DND-41 (cell line): ENCODE results near the gene HES4.

ENCODE experiments used
- ATAC-seq: fragments of 200-7000 bp; cut with Tn5 transposase; 3 replicates; pipeline ENCODE4 v1.9.1; 2021; ENCODE audit warnings: low read depth; ENCODE audit not compliant: insufficient read depth
- DNase-seq: peaks from one replicate; pipeline ENCODE4 v3.0.0-alpha.2; 2020
- H2AFZ ChIP-seq: 2 replicates; pipeline ENCODE4 v1.6.0; 2012; ENCODE audit warnings: low read depth, low read length
- H3K27ac ChIP-seq: 2 replicates; pipeline ENCODE4 v1.5.1; 2012; ENCODE audit warnings: low read length, inconsistent platforms
- H3K27me3 ChIP-seq: fragments of 200-600 bp; sonication (generic); 2 replicates; pipeline ENCODE4 v1.6.0; 2012; ENCODE audit warnings: low read length, mild to moderate bottlenecking, inconsistent platforms; ENCODE audit not compliant: insufficient read depth, poor library complexity
- H3K36me3 ChIP-seq: 2 replicates; pipeline ENCODE4 v1.5.1; 2012; ENCODE audit warnings: low read length, inconsistent platforms; ENCODE audit not compliant: insufficient read depth
- H3K4me1 ChIP-seq: 2 replicates; pipeline ENCODE4 v1.5.1; 2012; ENCODE audit warnings: mild to moderate bottlenecking, low read length; ENCODE audit not compliant: insufficient read depth
- H3K4me2 ChIP-seq: 2 replicates; pipeline ENCODE4 v1.6.0; 2012; ENCODE audit warnings: mild to moderate bottlenecking, moderate library complexity, low read length, inconsistent platforms; ENCODE audit not compliant: insufficient read depth
- H3K4me3 ChIP-seq, 2 experiments: fragments of 200-600 bp in 1 of 2; shearing (Covaris generic) in 1 of 2; 2 replicates each; pipeline ENCODE4 v1.5.1; 2012 to 2016; ENCODE audit warnings: inconsistent platforms in 2 of 2, low read length in 2 of 2, mild to moderate bottlenecking in 2 of 2, low read depth in 1 of 2, moderate library complexity in 1 of 2
- H3K79me2 ChIP-seq: 2 replicates; pipeline ENCODE4 v1.6.0; 2012; ENCODE audit warnings: low read length, inconsistent platforms; ENCODE audit not compliant: insufficient read depth
- H3K9ac ChIP-seq: 2 replicates; pipeline ENCODE4 v1.6.0; 2012; ENCODE audit warnings: low read depth, mild to moderate bottlenecking, inconsistent platforms, low read length, moderate library complexity
- H3K9me3 ChIP-seq: 2 replicates; pipeline ENCODE4 v1.5.1; 2012; ENCODE audit warnings: low read length, moderate library complexity, mild to moderate bottlenecking, inconsistent platforms; ENCODE audit not compliant: insufficient read depth, severe bottlenecking
- H4K20me1 ChIP-seq: 2 replicates; pipeline ENCODE4 v1.6.0; 2012; ENCODE audit warnings: low read length; ENCODE audit not compliant: insufficient read depth
- CTCF ChIP-seq: IDR thresholded peaks from 2 replicates; pipeline ENCODE4 v1.5.1; 2012; ENCODE audit warnings: borderline replicate concordance, low read length, moderate library complexity, mild to moderate bottlenecking; ENCODE audit not compliant: poor library complexity, severe bottlenecking; ENCODE audit errors: extremely low read depth
- EZH2 ChIP-seq: IDR thresholded peaks from 3 replicates; pipeline ENCODE4 v1.6.1; 2012; ENCODE audit warnings: borderline replicate concordance, low read depth, mild to moderate bottlenecking, moderate library complexity, low read length, inconsistent platforms; ENCODE audit not compliant: severe bottlenecking

The HES4 gene

GRCh38 chr1:1037366-1038327, 37.8 kb upstream of the HES4 start:
- peaks cover 21% of the 10 kb centered on the region for H3K27me3 ChIP-seq
- DNase-seq = no peak
- no peaks in the 10 kb centered on the region for H3K36me3 ChIP-seq
- H3K9ac ChIP-seq = no peak overlapping the region
- H3K4me2 ChIP-seq = no peak overlapping the region
- H3K4me1 ChIP-seq = peaks cover 24% of the 10 kb centered on the region
- no peak for ATAC-seq
- H2AFZ ChIP-seq = no peak overlapping the region
- H3K27ac ChIP-seq = no peak overlapping the region
- H3K4me3 ChIP-seq = no peak overlapping the region
- H4K20me1 ChIP-seq = peaks cover 73% of the 10 kb centered on the region
- no peaks in the 10 kb centered on the region for H3K79me2 ChIP-seq
- no peaks in the 10 kb centered on the region for H3K9me3 ChIP-seq
- TF ChIP-seq EZH2 (no peak), CTCF (no peak)

GRCh38 chr1:1035291-1035943, 35.5 kb upstream of the HES4 start:
- Histone ChIP-seq H3K9ac (no peak overlapping the region), H3K4me2 (no peak overlapping the region), H3K79me2 (no peaks in the 10 kb centered on the region), H3K9me3 (no peaks in the 10 kb centered on the region), H3K27me3 (peaks cover 19% of the 10 kb centered on the region), H3K36me3 (no peaks in the 10 kb centered on the region), H3K27ac (no peak overlapping the region), H3K4me1 (peaks cover 22% of the 10 kb centered on the region), H3K4me3 (no peak overlapping the region), H4K20me1 (peaks cover 78% of the 10 kb centered on the region), H2AFZ (no peak overlapping the region)
- TF ChIP-seq CTCF (no peak), EZH2 (no peak)
- DNase-seq (no peak), ATAC-seq (no peak)

GRCh38 chr1:1034439-1034781, 34.5 kb upstream of the HES4 start:
- DNase-seq (no peak), ATAC-seq (no peak)
- TF ChIP-seq CTCF = no peak
- TF ChIP-seq EZH2 = no peak
- Histone ChIP-seq H3K79me2 (no peaks in the 10 kb centered on the region), H3K27ac (no peak overlapping the region), H2AFZ (no peak overlapping the region), H3K4me3 (no peak overlapping the region), H3K36me3 (no peaks in the 10 kb centered on the region), H3K9me3 (no peaks in the 10 kb centered on the region), H3K9ac (no peak overlapping the region), H3K27me3 (peaks cover 8% of the 10 kb centered on the region), H3K4me2 (no peak overlapping the region), H4K20me1 (peaks cover 68% of the 10 kb centered on the region), H3K4me1 (peaks cover 13% of the 10 kb centered on the region)
